Measurements from ENCODE around the gene TGM6. TPM values are rescaled to one million over a fixed set of nuclear protein-coding genes. Genes with fewer than 3 reads are reported as not detected.

TGM6 gene
- total RNA-seq, 1 experiment from 2014 or later: not detected

GRCh38 chr20:2470423-2471193 is 89.9 kb downstream of the TGM6 start, which contains the start of gene SNRPB (continued):
- TF ChIP-seq, protein P1, sequence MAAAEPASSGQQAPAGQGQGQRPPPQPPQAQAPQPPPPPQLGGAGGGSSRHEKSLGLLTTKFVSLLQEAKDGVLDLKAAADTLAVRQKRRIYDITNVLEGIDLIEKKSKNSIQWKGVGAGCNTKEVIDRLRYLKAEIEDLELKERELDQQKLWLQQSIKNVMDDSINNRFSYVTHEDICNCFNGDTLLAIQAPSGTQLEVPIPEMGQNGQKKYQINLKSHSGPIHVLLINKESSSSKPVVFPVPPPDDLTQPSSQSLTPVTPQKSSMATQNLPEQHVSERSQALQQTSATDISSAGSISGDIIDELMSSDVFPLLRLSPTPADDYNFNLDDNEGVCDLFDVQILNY (CRISPR knock-in tag; IDR thresholded peaks at IDR 0.05): peak; percentile 99
- TF ChIP-seq FOXP1 (CRISPR knock-in tag; IDR thresholded peaks at IDR 0.05; ENCODE audit: borderline replicate concordance) (peak; percentile 90), MXD4 (CRISPR knock-in tag; IDR thresholded peaks at IDR 0.05; ENCODE audit: borderline replicate concordance) (no peak), GABPB1 (CRISPR knock-in tag; IDR thresholded peaks at IDR 0.05) (peak; percentile 96), EMX1 (CRISPR knock-in tag; IDR thresholded peaks at IDR 0.05) (no peak; the same call in 1 of the 2 replicates), SMAD4 (CRISPR knock-in tag; IDR thresholded peaks at IDR 0.05) (no peak), TEAD1 (CRISPR knock-in tag; IDR thresholded peaks at IDR 0.05) (no peak), PRDM15 (CRISPR knock-in tag; IDR thresholded peaks at IDR 0.05) (no peak), ZNF423 (CRISPR knock-in tag; IDR thresholded peaks at IDR 0.05) (no peak), ATF1 (CRISPR knock-in tag; IDR thresholded peaks at IDR 0.05) (0 out of 2 replicates have a peak, but pooled peaks have one; percentile 63), FOXK1 (CRISPR knock-in tag; IDR thresholded peaks at IDR 0.05) (peak; percentile 77; the same call in 1 of the 2 replicates), RELA (CRISPR knock-in tag; IDR thresholded peaks at IDR 0.05; ENCODE audit: borderline replicate concordance) (peak; percentile 55; the same call in 1 of the 2 replicates), RORB (CRISPR knock-in tag; IDR thresholded peaks at IDR 0.05) (no peak), SP1 (CRISPR knock-in tag; conservative IDR thresholded peaks at IDR 0.05) (peak; percentile 97), NFYB (CRISPR knock-in tag; conservative IDR thresholded peaks at IDR 0.05; ENCODE audit: low read depth) (0 out of 2 replicates have a peak, but pooled peaks have one; percentile 17), NFATC4 (CRISPR knock-in tag; IDR thresholded peaks at IDR 0.05) (no peak), E2F4 (CRISPR knock-in tag; IDR thresholded peaks at IDR 0.05; ENCODE audit: borderline replicate concordance, low read depth) (peak; percentile 98), ZNF138 (CRISPR knock-in tag; conservative IDR thresholded peaks at IDR 0.05) (no peak)
- TF ChIP-seq, protein P2, sequence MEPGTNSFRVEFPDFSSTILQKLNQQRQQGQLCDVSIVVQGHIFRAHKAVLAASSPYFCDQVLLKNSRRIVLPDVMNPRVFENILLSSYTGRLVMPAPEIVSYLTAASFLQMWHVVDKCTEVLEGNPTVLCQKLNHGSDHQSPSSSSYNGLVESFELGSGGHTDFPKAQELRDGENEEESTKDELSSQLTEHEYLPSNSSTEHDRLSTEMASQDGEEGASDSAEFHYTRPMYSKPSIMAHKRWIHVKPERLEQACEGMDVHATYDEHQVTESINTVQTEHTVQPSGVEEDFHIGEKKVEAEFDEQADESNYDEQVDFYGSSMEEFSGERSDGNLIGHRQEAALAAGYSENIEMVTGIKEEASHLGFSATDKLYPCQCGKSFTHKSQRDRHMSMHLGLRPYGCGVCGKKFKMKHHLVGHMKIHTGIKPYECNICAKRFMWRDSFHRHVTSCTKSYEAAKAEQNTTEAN (CRISPR knock-in tag; IDR thresholded peaks at IDR 0.05): 0 out of 2 replicates have a peak, but pooled peaks have one; percentile 42
- TF ChIP-seq, protein P3, sequence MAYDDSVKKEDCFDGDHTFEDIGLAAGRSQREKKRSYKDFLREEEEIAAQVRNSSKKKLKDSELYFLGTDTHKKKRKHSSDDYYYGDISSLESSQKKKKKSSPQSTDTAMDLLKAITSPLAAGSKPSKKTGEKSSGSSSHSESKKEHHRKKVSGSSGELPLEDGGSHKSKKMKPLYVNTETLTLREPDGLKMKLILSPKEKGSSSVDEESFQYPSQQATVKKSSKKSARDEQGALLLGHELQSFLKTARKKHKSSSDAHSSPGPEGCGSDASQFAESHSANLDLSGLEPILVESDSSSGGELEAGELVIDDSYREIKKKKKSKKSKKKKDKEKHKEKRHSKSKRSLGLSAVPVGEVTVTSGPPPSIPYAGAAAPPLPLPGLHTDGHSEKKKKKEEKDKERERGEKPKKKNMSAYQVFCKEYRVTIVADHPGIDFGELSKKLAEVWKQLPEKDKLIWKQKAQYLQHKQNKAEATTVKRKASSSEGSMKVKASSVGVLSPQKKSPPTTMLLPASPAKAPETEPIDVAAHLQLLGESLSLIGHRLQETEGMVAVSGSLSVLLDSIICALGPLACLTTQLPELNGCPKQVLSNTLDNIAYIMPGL (CRISPR knock-in tag; IDR thresholded peaks at IDR 0.05): peak; percentile 82

Measured in WTC11 (cell line).